ENCODE measurements around the gene AUTS2. TPM values are rescaled to one million over a fixed set of nuclear protein-coding genes. Genes with fewer than 3 reads are reported as not detected.

The AUTS2 gene
- total and polyA plus RNA-seq, 9 of the 15 experiments (the other 6 are each of a cell fraction or from before 2014, with no cell fraction given) = 0.58 TPM; not detected in 8

- no peak for TF ChIP-seq MLLT1 (IDR thresholded peaks at IDR 0.05)
- TF ChIP-seq, protein P1, sequence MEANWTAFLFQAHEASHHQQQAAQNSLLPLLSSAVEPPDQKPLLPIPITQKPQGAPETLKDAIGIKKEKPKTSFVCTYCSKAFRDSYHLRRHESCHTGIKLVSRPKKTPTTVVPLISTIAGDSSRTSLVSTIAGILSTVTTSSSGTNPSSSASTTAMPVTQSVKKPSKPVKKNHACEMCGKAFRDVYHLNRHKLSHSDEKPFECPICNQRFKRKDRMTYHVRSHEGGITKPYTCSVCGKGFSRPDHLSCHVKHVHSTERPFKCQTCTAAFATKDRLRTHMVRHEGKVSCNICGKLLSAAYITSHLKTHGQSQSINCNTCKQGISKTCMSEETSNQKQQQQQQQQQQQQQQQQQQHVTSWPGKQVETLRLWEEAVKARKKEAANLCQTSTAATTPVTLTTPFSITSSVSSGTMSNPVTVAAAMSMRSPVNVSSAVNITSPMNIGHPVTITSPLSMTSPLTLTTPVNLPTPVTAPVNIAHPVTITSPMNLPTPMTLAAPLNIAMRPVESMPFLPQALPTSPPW (CRISPR knock-in tag; IDR thresholded peaks at IDR 0.05) = no peak
- no peak for TF ChIP-seq IRF2 (CRISPR knock-in tag; IDR thresholded peaks at IDR 0.05)
- TF ChIP-seq NKRF (IDR thresholded peaks at IDR 0.05; ENCODE audit: borderline replicate concordance) = no peak
- no peak for TF ChIP-seq FOXA3 (CRISPR knock-in tag; conservative IDR thresholded peaks at IDR 0.05 in 1 of 2, IDR thresholded peaks at IDR 0.05 in 1 of 2)
- TF ChIP-seq HNRNPUL1 (IDR thresholded peaks at IDR 0.05; ENCODE audit: low read length) = no peak
- TF ChIP-seq CREM (IDR thresholded peaks at IDR 0.05; ENCODE audit: low read depth) = no peak
- no peak for TF ChIP-seq ZBTB17 (CRISPR knock-in tag; IDR thresholded peaks at IDR 0.05)
Measured at GRCh38 chr7:69567800-69568199, 30.5 kb upstream of the AUTS2 start (continued).
